GM18508 (cell line): ENCODE measurements around the gene NAB1.
A peak's percentile ranks its signal among the peaks of the same experiment; 100 is the strongest.
"Not testable (repeated sequence)": the region's sequence is repeated elsewhere in the genome, so short reads cannot be mapped to it uniquely, and the experiment has no call there.

Source experiments
- ATAC-seq: cut with Tn5 transposase; IDR thresholded peaks from one replicate; pipeline ENCODE4 v1.9.1; 2021; ENCODE audit warnings: moderate number of reproducible peaks; ENCODE audit not compliant: insufficient read depth, unreplicated experiment

The NAB1 gene, protein sequence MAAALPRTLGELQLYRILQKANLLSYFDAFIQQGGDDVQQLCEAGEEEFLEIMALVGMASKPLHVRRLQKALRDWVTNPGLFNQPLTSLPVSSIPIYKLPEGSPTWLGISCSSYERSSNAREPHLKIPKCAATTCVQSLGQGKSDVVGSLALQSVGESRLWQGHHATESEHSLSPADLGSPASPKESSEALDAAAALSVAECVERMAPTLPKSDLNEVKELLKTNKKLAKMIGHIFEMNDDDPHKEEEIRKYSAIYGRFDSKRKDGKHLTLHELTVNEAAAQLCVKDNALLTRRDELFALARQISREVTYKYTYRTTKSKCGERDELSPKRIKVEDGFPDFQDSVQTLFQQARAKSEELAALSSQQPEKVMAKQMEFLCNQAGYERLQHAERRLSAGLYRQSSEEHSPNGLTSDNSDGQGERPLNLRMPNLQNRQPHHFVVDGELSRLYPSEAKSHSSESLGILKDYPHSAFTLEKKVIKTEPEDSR

DNA sequence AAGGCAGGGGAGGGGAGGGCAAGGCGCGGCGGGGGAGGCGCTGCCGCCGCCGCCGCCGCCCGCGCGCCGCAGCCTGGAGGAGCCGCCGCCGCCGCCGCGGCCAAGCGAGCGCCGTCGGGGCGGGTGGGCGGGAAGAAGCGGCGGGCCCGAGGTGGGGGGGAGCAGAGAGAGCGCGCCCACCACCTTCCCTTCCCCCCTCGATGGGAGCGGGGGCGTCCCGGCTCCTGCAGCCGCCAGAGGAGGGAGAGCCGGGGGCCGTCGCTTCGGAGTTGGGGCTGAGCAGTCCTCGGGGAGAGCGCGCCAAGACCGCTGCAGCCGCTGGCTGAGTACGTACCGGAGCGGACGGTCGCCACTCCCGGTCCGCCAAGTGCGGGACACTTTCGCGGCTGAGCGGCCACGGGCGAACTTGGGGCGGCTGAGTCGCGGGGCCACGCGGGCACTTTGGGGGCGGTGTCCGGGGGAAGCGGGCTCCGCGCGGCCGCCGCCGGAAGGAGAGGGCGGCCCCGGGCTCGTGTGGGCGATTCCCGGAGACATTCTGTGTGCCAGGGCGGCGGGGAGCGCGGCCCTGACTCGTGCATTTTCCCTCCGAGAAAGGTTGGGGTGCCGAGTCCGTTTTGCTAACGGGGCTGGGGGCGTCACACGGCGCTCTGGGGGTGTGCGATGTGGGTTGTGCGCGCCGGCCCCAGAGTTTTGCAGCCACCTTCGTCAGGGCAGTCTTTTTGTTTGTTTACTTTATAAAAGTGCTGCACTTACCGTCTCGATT is at the start of gene NAB1:
TSS of gene NAB1 (plus strand) at position 49 of the 763 bp plus-strand sequence. CDS start 10,094 bp downstream, outside the sequence.
- peak; percentile 33 for ATAC-seq

DNA sequence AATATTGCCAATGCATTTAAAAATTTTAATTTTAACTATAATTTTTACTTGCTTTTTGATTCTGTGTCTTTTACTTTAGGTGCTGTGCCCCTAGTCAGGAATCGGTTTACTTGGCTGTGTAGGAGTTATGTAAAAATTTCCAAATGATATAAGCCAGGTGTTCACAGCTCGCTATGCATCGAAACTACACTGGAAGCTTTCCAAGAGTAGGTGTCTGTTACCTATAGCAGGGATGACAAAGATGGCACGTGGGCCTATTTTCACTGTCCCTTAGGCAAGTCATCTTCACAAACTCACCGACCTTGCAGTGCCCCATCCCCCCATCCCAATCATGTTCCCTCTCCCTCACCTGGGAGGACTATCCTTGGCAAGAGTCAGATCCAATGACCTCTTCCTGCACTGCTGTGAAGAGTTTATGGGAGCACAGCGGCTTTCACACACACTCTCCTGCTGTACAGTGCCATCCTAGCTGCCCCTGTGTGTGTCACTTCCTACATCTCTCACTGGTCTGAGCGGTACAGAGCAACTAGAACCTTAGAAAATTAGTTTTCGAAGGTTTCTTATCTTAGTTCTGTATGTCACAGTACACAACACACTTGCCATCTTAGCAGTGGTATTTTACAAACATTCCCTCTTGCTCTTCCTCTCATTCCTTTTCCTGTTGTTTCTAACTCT is 49.2 kb upstream of the NAB1 start:
- ATAC-seq = no peak

DNA sequence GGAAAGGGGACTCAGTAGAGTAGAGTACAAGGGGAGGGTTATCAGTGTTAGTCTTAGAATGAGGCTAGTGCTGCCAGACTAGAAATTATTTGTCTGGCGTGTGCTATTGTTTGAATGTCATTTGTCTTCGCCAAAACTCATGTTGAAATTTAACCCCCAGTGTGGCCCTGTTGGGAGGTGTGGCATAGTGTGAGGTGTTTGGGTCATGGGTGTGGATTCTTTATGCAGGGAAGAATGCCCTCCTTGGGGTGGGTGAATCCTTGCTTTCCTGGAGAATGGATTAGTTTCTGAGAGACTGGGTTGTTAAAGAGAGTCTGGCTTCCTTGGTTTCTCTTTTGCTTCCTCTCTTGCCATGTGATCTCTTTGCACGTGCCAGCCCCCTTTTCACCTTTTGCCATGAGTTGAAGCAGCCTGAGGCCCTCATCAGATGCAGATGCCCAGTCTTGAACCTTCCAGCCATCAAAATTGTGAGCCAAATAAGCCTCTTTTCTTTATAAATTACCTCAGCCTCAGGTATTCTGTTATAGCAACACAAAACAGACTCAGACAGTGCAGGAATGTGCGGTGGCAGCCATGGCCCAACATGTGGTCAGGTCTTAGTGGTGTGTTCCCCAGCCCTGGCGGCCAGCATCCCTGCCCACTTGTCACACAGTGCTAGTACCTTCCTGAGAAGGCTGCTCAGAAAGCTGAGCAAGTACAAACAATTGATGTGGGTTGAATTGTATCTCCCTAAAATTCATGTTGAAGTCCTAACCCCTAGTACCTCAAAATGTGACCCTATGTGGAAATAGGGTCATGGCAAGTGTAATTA is 48.4 kb upstream of the NAB1 start:
- no peak for ATAC-seq

DNA sequence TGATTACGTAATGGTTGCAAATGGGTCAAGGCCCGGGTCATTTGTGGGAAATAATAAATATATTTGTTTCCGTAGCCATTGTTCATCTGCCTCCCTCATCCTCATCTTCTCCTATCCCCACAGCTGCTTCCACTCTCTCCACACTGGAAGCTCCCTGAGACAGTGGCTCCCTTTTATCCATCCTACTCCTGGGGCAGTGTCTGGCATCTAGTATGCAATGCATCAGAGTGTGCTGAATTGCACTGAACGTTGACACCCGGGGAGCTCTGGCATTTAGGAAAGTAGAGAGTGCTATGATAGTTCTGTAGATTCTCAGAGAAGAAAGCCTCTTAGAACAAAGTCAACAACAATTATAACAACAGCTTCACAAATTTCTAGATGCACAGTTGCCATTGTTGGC is 45.5 kb upstream of the NAB1 start:
- no peak for ATAC-seq

DNA sequence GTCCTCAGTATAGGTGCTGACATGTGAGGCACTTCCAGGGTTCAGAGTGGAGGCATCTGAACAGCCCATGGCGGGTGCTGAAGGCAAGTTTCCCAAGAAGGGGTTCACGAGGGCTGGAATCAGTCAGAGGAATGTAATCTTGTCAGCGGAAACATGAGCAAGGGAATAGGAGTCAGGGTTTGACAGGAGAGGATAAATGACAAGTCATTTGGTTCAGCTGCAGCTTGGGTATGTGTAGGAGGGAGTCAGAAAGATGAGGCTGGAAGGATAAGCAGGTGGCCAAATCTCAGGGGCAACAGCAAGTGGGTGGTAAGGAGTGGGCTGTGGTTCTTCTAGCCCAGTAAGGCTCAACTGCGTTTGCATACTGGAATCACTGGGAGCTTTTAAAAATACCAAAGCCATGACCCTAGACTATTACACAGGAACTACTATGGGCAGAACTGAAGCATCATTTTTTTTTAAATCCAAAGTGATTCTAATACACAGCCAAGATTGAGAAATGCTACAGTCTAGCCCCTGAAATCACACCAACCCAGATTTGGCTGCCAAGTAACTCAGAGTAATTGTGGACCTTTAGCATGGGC is 41.8 kb upstream of the NAB1 start:
- no peak for ATAC-seq

DNA sequence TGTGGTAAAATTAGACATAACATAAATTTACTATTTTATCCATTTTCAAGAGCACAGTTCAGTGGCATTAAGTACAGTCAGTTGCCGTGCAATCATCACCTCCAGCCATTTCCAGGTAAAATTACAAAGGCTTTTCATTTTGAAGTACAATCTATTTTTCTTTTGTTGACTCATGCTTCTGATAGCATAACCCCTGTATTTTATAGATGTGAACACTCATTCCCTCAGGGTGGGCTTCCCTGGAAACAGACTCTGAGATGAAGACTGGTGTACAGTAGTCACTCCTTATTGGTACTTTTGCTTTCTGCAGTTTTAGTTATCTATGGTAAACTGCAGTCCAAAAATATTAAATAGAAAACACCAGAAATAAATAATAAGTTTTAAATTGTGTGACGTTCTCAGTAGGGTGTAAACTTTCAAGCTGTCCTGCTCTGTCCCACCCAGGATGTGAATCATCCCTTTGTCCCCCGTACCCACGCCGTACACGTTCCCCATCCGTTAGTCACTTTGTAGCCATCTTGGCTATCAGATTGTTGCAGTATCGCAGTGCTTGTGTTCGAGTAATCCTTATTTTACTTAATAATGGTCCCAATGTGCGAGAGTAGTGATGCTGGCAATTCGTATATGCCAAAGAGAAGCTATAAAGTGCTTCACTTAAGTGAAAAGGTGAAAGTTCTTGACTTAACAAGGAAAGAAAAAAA is 41.1 kb upstream of the NAB1 start:
- no peak for ATAC-seq

DNA sequence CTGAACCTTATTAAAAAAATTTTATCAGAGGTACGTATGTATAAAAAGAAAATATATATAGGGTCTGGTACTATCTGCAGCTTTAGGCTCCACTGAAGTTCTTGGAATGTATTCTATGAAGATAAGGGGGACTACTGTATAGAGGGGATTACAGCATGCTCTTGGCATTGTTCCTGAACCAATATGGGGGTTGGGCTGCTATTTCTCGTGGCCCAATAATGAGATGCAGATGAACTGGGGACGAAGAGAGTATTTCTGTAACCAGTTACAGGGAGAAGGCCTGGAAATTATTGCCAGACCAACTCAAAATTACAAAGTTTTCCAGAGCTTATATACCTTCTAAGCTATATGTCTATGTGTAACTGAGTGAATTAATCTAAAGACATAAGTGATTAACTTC is 40.0 kb upstream of the NAB1 start:
- ATAC-seq = not testable (repeated sequence)

DNA sequence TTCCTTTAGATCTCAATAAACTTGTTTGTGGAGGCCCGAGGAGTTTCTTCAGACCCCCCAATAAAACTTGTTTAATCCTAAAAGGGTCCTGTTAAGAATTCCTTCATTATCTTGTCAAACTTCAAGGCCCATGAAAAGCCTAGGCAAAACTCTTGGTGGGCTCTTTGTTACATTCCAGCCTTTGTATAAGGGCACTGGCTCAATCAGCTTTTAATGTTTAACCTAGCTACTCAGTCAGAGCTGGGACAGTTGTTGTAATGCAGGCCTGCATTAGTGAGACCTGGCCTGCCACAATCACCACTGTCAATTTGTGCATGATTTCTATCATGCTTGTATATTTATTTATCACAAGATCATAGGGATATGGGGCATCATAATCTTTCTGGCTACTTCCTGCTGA is 39.5 kb upstream of the NAB1 start:
- not testable (repeated sequence) for ATAC-seq

DNA sequence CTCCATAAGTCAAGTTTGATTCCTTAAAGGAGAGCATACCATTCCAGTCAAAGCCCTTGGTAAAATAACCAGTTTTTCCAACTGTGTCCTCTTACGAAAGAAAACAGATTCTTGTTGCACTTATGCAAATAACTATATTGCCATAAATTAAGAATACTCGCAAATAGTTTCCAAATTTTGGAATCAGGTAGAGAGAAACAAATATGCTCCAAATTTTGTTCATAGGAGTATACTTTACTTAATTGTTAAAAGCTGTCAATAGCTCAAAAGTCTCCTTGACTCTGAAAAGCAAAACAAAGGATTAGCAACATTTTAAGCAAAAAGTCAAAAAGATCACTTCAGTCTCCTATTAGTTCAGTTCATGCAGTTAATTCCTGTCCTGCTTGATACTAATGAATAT is 38.4 kb upstream of the NAB1 start:
- ATAC-seq = not testable (repeated sequence)

DNA sequence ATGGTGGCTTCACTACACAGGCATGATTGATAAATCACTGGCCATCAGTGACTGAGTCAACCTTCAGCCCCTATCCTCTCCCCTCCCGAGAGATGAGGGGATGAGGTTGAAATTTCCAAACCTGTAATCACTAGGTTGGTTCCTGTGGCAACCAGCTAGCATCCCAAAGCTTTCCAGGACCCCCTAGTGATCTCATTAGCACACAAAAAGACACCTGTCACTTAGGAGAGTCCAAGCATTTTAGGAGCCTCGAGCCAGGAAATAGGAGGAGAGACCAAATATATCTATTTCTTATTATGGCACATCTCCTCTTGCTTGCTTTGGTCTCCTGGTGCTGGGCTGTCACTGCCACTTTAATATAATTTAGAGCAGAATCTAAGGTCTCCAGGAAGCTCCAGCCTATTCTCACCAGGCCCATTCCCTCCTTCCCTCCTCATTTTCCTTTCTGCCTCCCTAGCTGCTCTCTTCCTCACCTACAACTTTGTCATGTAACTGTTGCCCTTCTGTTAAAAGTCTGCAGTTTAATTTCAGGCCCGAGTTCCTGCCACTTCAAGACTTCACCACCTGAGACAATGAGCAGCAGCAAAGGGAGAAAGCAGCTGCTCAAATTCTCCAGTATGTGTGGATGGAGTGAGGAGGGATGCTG is 33.2 kb upstream of the NAB1 start:
- no peak for ATAC-seq

DNA sequence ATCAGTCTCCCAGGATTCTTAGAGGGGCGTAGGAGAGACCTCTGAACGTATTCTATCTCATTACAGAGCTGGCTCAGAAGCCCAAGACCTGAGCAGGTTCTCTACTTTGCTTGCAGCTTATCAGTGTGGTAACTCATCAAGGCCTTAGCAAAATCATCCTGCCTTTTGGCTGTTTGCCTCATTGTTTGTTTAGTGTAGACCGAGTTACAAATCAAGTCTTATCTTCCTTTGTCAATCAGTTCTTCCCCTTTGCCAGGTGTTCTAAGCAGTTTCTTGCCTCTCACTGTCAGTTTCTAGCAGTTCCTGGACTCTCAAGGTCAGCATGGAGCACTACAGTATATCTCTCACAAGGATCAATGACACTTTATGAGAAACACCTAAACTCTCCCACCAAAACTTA is 30.9 kb upstream of the NAB1 start:
- no peak for ATAC-seq

DNA sequence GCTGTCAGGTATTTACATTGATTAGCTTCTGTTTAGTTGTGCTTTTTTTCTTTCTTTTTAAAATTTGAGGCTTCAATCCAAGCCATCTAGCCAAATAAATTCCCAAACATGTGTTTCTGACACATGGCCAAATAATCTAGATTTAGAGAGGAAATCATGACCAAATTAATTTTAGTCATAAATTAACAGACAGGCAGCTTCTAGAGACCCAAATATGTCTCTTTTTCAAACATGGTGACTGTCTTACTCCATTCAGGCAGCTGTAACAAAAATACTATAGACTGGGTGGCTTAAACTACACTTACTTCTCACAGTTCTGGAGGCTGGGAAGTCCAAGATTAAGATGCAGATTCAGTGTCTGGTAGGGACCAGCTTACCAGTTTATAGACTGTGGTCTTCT is 23.2 kb upstream of the NAB1 start:
- no peak for ATAC-seq

DNA sequence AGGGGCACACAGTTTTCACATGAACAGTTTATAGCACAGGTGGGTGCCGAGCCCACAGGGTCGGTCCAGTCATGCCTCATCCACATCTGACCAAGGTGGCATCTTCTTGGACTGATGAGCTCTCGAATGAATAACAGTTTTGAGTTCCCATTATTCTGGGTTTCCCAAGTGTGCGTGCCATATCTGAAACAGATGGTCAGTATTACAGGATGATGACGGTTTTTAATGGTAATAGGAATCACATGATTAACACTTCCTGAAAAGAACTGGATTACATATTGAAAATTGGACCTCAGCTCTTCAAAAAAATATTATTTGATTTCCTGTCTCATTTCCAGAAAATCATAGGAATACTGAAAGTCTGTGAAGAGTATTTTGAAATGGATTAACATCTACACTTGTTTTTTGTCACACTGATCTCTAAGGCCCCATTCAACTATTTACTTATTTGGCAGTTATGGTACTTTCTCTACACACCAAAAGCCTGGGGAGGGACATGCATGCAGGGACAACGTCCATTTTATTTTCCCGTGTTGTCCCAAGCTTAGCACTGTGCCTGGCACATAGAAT is 22.2 kb upstream of the NAB1 start:
- no peak for ATAC-seq

DNA sequence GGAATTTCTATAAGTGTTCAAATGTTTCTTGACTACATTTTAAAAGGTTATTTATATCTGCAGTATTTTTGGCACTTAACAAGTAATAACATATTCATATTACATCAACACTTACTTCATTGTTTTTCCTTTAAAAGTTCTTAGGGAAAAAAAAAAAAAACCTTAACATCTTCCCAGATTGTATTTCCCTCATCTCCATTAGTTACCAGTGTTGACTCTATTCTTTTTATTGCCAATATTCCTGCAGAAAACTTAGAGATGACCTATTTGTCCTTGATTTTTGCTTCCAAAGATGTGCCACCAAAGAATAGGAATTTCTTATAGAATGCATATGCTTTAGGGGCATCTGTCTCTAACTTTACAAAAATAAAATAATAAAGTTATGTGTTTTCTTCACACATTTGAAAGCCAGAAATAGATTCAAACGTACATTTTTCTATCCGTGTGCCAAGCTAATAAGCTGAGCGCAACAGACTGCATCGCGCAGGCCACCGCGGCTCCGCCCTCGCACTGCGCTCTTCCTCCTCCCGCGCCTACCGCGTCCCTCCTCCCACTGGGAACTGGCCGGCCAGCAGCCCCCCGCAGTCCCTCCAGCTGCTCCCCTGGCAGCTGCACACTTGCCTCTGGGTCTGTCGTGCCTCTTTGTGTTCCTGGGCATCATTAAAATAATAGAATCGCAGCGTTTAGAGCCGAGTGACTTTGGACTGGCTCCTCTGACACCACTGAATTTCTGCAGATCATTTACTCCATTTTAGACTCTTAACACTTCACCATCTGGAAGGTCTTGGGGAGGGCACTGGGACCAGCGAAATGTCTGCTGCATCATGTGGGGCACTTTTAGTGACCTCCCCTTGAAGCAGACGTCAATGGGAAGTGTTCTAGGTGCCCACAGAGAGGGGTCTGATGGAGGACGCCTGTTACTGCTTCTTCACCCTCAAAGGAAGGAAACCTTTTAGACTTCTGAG is 21.2 kb upstream of the NAB1 start:
- no peak for ATAC-seq

DNA sequence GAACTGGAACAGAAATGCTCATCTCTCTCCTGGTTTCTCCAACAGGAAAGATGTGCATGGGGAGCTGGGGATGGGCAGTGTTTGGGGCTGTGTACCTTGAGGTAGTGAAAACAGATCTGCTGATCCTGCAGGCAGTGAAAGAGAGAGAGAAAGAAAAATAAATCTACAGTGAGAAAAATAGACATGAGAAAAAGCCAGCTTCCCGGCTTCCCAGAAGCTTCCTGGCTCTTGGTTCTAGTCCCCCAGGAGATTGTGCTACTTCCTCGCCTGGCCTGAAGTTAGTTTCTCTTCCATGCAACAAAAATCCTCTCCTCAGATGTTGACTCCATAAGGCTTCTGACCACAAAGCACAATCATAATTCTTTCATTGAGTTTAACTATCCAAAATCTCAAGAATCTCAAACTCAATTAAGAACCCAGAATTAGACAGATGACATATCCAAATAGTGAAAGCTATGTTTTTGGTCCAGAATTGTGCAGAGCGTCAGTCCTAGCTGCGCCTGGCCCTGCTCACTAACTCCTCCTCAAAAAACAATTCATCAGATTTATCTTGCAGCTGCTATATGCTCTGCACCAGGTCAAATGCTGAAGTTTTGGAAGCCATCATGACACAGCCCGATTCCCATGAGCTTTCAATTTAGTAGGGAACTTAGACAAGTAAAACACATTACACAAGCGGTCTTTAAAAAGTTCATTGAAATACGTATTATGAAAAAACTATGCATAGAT is 20.1 kb upstream of the NAB1 start:
- ATAC-seq = no peak

DNA sequence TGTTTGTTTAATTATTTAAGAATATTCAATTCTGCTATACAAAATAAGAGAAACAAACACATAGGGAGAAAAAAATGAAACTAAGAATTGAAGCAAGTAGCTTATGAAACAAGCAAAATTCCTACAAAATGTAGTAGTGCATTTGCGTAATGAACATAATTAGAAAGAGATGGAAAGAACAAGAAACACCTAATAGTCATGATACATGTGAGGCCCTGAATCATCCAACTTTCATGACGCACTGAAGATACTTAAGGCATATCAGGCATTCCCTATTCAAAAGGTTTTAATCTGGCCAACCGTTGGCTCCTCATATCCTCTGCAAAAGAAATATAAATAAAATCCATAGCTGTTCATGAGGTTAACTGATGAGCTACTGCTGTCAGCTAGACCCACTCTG is 14.5 kb upstream of the NAB1 start:
- ATAC-seq = no peak

DNA sequence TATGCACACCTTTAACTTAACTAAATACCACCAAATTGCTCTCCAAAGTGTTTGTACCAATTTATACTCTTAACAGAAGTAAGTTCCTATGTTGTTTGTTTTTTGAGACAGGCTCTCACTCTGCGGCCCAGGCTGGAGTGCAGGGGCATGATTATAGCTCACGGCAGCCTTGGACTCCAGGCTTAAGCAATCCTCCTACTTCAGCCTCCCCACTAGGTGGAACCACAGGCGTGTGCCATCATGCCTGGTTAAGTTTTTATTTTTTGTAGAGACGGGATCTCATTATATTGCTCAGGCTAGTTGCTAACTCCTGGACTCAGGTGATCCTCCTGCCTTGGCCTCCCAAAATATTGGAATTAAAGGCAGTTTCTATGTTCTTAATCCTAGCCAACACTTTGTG is 13.1 kb upstream of the NAB1 start:
- ATAC-seq = no peak
